HCT116 (cell line): ENCODE measurements around the gene RANGRF. TPM values are rescaled to one million over a fixed set of nuclear protein-coding genes. Genes with fewer than 3 reads are reported as not detected.

ENCODE experiments used
- ATAC-seq: fragments of 200-7000 bp; cut with Tn5 transposase; 2 replicates; pipeline ENCODE4 v1.9.1; 2020; ENCODE audit warnings: mild to moderate bottlenecking, moderate library complexity
- BruUV-seq: library from RNA; stranded (reverse); fragments of 400-500 nt; replicated peaks from 2 replicates; lab custom pipeline; 2021; lab: Mats Ljungman, UMichigan
- CTCF ChIA-PET: fragments of 300-600 bp; sonication (Branson Sonifier 250); formaldehyde crosslinking; loops from one replicate; lab custom pipeline; 2021; ENCODE audit warnings: antibody characterized with exemption; lab: Charles Lee
- POLR2A ChIA-PET: fragments of 300-600, 350-600 bp; sonication (Branson Sonifier 250); formaldehyde crosslinking; loops from one replicate; lab custom pipeline; 2021; ENCODE audit warnings: antibody characterized with exemption; lab: Charles Lee
- RAD21 ChIA-PET, 2 experiments: fragments of 300-600 bp; sonication (Branson Sonifier 250); formaldehyde crosslinking; loops; one replicate each; lab custom pipeline; 2023; ENCODE audit warnings: low total read pairs in 2 of 2; ENCODE audit not compliant: uncharacterized antibody in 2 of 2, unreplicated experiment in 2 of 2, low non-redundant PET in 1 of 2; lab: Charles Lee
- DNase-seq: peaks from one replicate; pipeline ENCODE4 v3.0.0-alpha.2; 2010; ENCODE audit warnings: low read depth, low spot score
- H2AFZ ChIP-seq: fragments of 200-600 bp; shearing (Covaris generic), sonication (generic); 2 replicates; pipeline ENCODE4 v1.6.1; 2017; ENCODE audit warnings: low read depth, mixed run types, mixed read lengths, antibody characterized with exemption, low read length; ENCODE audit not compliant: poor library complexity, severe bottlenecking
- H3K27ac ChIP-seq: 2 replicates; pipeline ENCODE4 v1.5.1; 2012; ENCODE audit warnings: low read depth, low read length
- H3K27me3 ChIP-seq: fragments of 200-600 bp; sonication (generic); 2 replicates; pipeline ENCODE4 v1.6.1; 2016; ENCODE audit warnings: mixed run types, low read length, mixed read lengths; ENCODE audit not compliant: insufficient read depth
- H3K36me3 ChIP-seq, 2 experiments: fragments of 200-500 bp in 1 of 2; fragments of 200-600 bp in 1 of 2; sonication (Bioruptor generic) in 1 of 2; sonication (generic) in 1 of 2; 2 replicates each; pipeline versions ENCODE4 v1.5.1 to v1.6.1; 2014 to 2016; ENCODE audit warnings: low read length in 2 of 2, inconsistent platforms in 1 of 2, mixed read lengths in 1 of 2, mixed run types in 1 of 2; ENCODE audit not compliant: insufficient read depth in 2 of 2, control insufficient read depth in 1 of 2
- H3K4me1 ChIP-seq, 2 experiments: fragments of 200-600 bp in 1 of 2; sonication (generic) in 1 of 2; 2 replicates each; pipeline versions ENCODE4 v1.5.1 to v1.6.1; 2012 to 2017; ENCODE audit warnings: low read length in 2 of 2, inconsistent platforms in 1 of 2, mild to moderate bottlenecking in 1 of 2, mixed read lengths in 1 of 2, mixed run types in 1 of 2, moderate library complexity in 1 of 2; ENCODE audit not compliant: insufficient read depth in 2 of 2, control insufficient read depth in 1 of 2
- H3K4me2 ChIP-seq: fragments of 200-600 bp; sonication (generic); 2 replicates; pipeline ENCODE4 v1.6.1; 2017; ENCODE audit warnings: mixed run types, low read length, mixed read lengths
- H3K4me3 ChIP-seq, 2 experiments: fragments of 200-600 bp in 1 of 2; sonication (generic) in 1 of 2; replicated peaks in 1 of 2; 2 replicates each; pipeline ENCODE4 v1.5.1; 2011 to 2016; ENCODE audit warnings: low read length in 2 of 2, control low read depth in 1 of 2, low read depth in 1 of 2, mild to moderate bottlenecking in 1 of 2, mixed read lengths in 1 of 2, mixed run types in 1 of 2
- H3K79me2 ChIP-seq: fragments of 200-600 bp; sonication (generic); 2 replicates; pipeline ENCODE4 v1.6.1; 2017; ENCODE audit warnings: mild to moderate bottlenecking, mixed run types, low read length, moderate library complexity, mixed read lengths; ENCODE audit not compliant: insufficient read depth
- H3K9ac ChIP-seq: fragments of 200-600 bp; sonication (generic); 2 replicates; pipeline ENCODE4 v1.6.1; 2016; ENCODE audit warnings: low read length, mixed read lengths
- H3K9me2 ChIP-seq: fragments of 200-600 bp; sonication (generic), shearing (Covaris generic); 2 replicates; pipeline ENCODE4 v1.6.1; 2017; ENCODE audit warnings: mixed run types, mild to moderate bottlenecking, moderate library complexity; ENCODE audit not compliant: insufficient read depth
- H3K9me3 ChIP-seq, 2 experiments: fragments of 200-500 bp in 1 of 2; fragments of 200-600 bp in 1 of 2; sonication (Bioruptor generic) in 1 of 2; sonication (generic) in 1 of 2; 2 replicates each; pipeline ENCODE4 v1.6.1; 2014 to 2017; ENCODE audit warnings: low read length in 2 of 2, mixed read lengths in 2 of 2, inconsistent platforms in 1 of 2, low read depth in 1 of 2, mild to moderate bottlenecking in 1 of 2, mixed run types in 1 of 2, moderate library complexity in 1 of 2; ENCODE audit not compliant: control insufficient read depth in 1 of 2, insufficient read depth in 1 of 2
- H4K20me1 ChIP-seq: fragments of 200-600 bp; sonication (generic), shearing (Covaris generic); 2 replicates; pipeline ENCODE4 v1.6.1; 2017; ENCODE audit warnings: mixed run types, mild to moderate bottlenecking, moderate library complexity; ENCODE audit not compliant: insufficient read depth
- ELF1 ChIP-seq: IDR thresholded peaks from 2 replicates; pipeline ENCODE4 v1.6.1; 2012; ENCODE audit warnings: low read depth, borderline replicate concordance
- EZH2 ChIP-seq: fragments of 200-600 bp; sonication (generic); IDR thresholded peaks from 2 replicates; pipeline ENCODE4 v1.6.1; 2017; ENCODE audit warnings: antibody characterized with exemption, mixed run types
- FOSL1 ChIP-seq: IDR thresholded peaks from 2 replicates; pipeline ENCODE4 v1.6.1; 2012; ENCODE audit warnings: low read depth
- JUND ChIP-seq: IDR thresholded peaks from 2 replicates; pipeline ENCODE4 v1.6.1; 2012
- POLR2AphosphoS5 ChIP-seq: IDR thresholded peaks from 2 replicates; pipeline ENCODE4 v1.6.1; 2011; ENCODE audit warnings: mild to moderate bottlenecking, low read depth, low read length, moderate library complexity
- REST ChIP-seq: IDR thresholded peaks from 2 replicates; pipeline ENCODE4 v1.6.1; 2012; ENCODE audit warnings: low read depth
- SP1 ChIP-seq: IDR thresholded peaks from 2 replicates; pipeline ENCODE4 v1.6.1; 2012; ENCODE audit warnings: low read depth
- SRF ChIP-seq: IDR thresholded peaks from 2 replicates; pipeline ENCODE4 v1.6.1; 2012; ENCODE audit warnings: low read depth
- TCF7L2 ChIP-seq: IDR thresholded peaks from 2 replicates; pipeline ENCODE4 v1.7.0; 2011; ENCODE audit warnings: borderline replicate concordance, inconsistent platforms; ENCODE audit not compliant: insufficient read depth, insufficient read length; ENCODE audit errors: extremely low read depth
- YY1 ChIP-seq: IDR thresholded peaks from 2 replicates; pipeline ENCODE4 v1.6.1; 2011; ENCODE audit warnings: low read length, low read depth, moderate library complexity, mild to moderate bottlenecking; ENCODE audit not compliant: insufficient replicate concordance; ENCODE audit errors: extremely low read depth
- intact Hi-C: fragments of 100-400 bp; cut with micrococcal nuclease; formaldehyde crosslinking; loops from 2 replicates; pipeline ENCODE4 v1.10.0; 2022
- total RNA-seq: library from RNA; stranded (reverse); gene quantifications from one replicate; pipeline ENCODE4 v1.2.1, GENCODE V29; 2021; ENCODE audit not compliant: unreplicated experiment
- TF ChIP-seq, protein P1 (sequence below): IDR thresholded peaks from 2 replicates; pipeline ENCODE4 v1.6.1; 2011; ENCODE audit warnings: mild to moderate bottlenecking, low read length, moderate library complexity; ENCODE audit not compliant: insufficient replicate concordance; ENCODE audit errors: extremely low read depth

RANGRF gene
- total RNA-seq, 1 experiment from 2014 or later: 33.2 TPM

GRCh38 chr17:8254881-8255280 is 33.6 kb upstream of the RANGRF start:
- no TSS peak for BruUV-seq
- DNase-seq (no peak), ATAC-seq (no peak)
- H3K4me2 ChIP-seq: no peak overlapping the region
- ChIA-PET CTCF (interaction anchor here (0.8 kb wide), 1 partner anchor 46 kb away, joined by 3 read pairs; no protein-coding TSS in a partner anchor), POLR2A (no interaction called here), RAD21 (no interaction called here)
- H3K9me3 ChIP-seq: no peaks in the 10 kb centered on the region
- H4K20me1 ChIP-seq: no peaks in the 10 kb centered on the region
- H3K4me3 ChIP-seq: no peak overlapping the region
- H2AFZ ChIP-seq: no peak overlapping the region
- peaks cover 26 to 37% of the 10 kb centered on the region in 2 experiments; a peak in 3 of 4 replicates for H3K36me3 ChIP-seq
- no peaks in the 10 kb centered on the region for H3K27me3 ChIP-seq
- intact Hi-C loops: loop anchor here (5.0 kb wide), 1 partner anchor 32 kb away; the partner anchor contains the start of gene RANGRF
- peaks cover 8 to 9% of the 10 kb centered on the region in 2 experiments; a peak in 3 of 4 replicates for H3K4me1 ChIP-seq
- no peak overlapping the region for H3K27ac ChIP-seq
- H3K9me2 ChIP-seq: no peaks in the 10 kb centered on the region
- no peak for TF ChIP-seq EZH2
- TF ChIP-seq SP1: no peak
- TF ChIP-seq FOSL1: no peak
- no peak for TF ChIP-seq JUND
- TF ChIP-seq POLR2AphosphoS5: no peak
- TF ChIP-seq SRF: no peak
- TF ChIP-seq REST: no peak
- TF ChIP-seq YY1: no peak
- TF ChIP-seq, protein P1, sequence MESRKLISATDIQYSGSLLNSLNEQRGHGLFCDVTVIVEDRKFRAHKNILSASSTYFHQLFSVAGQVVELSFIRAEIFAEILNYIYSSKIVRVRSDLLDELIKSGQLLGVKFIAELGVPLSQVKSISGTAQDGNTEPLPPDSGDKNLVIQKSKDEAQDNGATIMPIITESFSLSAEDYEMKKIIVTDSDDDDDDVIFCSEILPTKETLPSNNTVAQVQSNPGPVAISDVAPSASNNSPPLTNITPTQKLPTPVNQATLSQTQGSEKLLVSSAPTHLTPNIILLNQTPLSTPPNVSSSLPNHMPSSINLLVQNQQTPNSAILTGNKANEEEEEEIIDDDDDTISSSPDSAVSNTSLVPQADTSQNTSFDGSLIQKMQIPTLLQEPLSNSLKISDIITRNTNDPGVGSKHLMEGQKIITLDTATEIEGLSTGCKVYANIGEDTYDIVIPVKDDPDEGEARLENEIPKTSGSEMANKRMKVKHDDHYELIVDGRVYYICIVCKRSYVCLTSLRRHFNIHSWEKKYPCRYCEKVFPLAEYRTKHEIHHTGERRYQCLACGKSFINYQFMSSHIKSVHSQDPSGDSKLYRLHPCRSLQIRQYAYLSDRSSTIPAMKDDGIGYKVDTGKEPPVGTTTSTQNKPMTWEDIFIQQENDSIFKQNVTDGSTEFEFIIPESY: no peak
- no peak for TF ChIP-seq ELF1
- no peak for TF ChIP-seq TCF7L2
- no peak overlapping the region for H3K9ac ChIP-seq
- peaks cover 56% of the 10 kb centered on the region for H3K79me2 ChIP-seq
